ENCODE results near the gene FAF2. TPM values are rescaled to one million over a fixed set of nuclear protein-coding genes. Genes with fewer than 3 reads are reported as not detected.

FAF2 gene
- total RNA-seq, 2 experiments from 2014 or later: 27.5 to 30.1 TPM

GRCh38 chr5:176412517-176413254 is 35.5 kb upstream of the FAF2 start:
- Mint-ChIP-seq H3K4me3 (peak overlapping the region; percentile 20), H3K27me3 (no peaks in the 10 kb centered on the region), H3K36me3 (ENCODE audit: low read depth) (peaks cover 32% of the 10 kb centered on the region), H3K27ac (peak overlapping the region; percentile 86), H3K9me3 (no peaks in the 10 kb centered on the region), H3K4me1 (ENCODE audit: low read depth) (peaks cover 48% of the 10 kb centered on the region)
- Histone ChIP-seq H3K27ac (ENCODE audit: low read depth in 1 of 2, low read length in 2 of 2) (no peak overlapping the region), H3K4me1 (ENCODE audit: insufficient read depth, low read length) (peaks cover 37% of the 10 kb centered on the region), H3K36me3 (ENCODE audit: insufficient read depth, low read length) (peaks cover 17% of the 10 kb centered on the region), H3K9me3 (ENCODE audit: control insufficient read depth in 1 of 2, insufficient read depth in 1 of 2, low read length in 2 of 2) (no peaks in the 10 kb centered on the region), H3K27me3 (ENCODE audit: control insufficient read depth in 1 of 2, insufficient read depth in 2 of 2, low read length in 2 of 2) (no peaks in the 10 kb centered on the region), H3K4me3 (ENCODE audit: low read length) (no peak overlapping the region)
- ChIA-PET POLR2A (no interaction called here), CTCF (no interaction called here)
- intact Hi-C loops (cut with DNase I, micrococcal nuclease): loop anchor here in 1 of 2 experiments (1.0 to 5.0 kb wide), 2 partner anchors 20 to 680 kb away; no protein-coding TSS in a partner anchor
- TF ChIP-seq, protein P1, sequence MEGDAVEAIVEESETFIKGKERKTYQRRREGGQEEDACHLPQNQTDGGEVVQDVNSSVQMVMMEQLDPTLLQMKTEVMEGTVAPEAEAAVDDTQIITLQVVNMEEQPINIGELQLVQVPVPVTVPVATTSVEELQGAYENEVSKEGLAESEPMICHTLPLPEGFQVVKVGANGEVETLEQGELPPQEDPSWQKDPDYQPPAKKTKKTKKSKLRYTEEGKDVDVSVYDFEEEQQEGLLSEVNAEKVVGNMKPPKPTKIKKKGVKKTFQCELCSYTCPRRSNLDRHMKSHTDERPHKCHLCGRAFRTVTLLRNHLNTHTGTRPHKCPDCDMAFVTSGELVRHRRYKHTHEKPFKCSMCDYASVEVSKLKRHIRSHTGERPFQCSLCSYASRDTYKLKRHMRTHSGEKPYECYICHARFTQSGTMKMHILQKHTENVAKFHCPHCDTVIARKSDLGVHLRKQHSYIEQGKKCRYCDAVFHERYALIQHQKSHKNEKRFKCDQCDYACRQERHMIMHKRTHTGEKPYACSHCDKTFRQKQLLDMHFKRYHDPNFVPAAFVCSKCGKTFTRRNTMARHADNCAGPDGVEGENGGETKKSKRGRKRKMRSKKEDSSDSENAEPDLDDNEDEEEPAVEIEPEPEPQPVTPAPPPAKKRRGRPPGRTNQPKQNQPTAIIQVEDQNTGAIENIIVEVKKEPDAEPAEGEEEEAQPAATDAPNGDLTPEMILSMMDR (IDR thresholded peaks at IDR 0.05): no peak
- no peak for ATAC-seq (ENCODE audit: poor library complexity)
- DNase-seq: peak in 1 of 14 experiments; percentile 14

DNA sequence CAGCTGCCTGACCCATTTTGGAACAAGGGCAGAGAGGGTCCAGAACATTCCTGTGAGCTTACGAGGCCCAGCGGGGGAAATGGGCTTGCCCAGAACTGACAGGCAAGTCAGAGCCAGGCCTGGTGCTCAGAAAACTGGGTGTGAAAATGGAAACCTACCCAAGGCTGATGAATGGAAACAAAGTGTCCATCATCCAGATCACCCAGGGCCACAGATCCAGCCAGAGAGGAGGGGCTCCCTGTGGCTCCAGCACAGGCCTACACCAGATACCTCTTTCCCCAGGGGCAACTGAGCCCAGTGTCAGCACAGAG is 35.0 kb upstream of the FAF2 start:
- Mint-ChIP-seq H3K4me1 (ENCODE audit: low read depth) (peaks cover 48% of the 10 kb centered on the region), H3K4me3 (peak overlapping the region; percentile 20)

GRCh38 chr5:176413709-176414191 is 34.4 kb upstream of the FAF2 start:
- H3K27me3 Mint-ChIP-seq: no peaks in the 10 kb centered on the region
- no peak for DNase-seq
- no peak for ATAC-seq (ENCODE audit: poor library complexity)
- peak overlapping the region; percentile 86 for H3K27ac Mint-ChIP-seq
- ChIA-PET CTCF (interaction anchor here (0.8 kb wide), 1 partner anchor 34 kb away, joined by 3 read pairs; the partner anchor contains the start of gene FAF2), POLR2A (no interaction called here)
- no peaks in the 10 kb centered on the region for H3K9me3 Mint-ChIP-seq
- Histone ChIP-seq H3K9me3 (ENCODE audit: control insufficient read depth in 1 of 2, insufficient read depth in 1 of 2, low read length in 2 of 2) (no peaks in the 10 kb centered on the region), H3K36me3 (ENCODE audit: insufficient read depth, low read length) (peaks cover 12% of the 10 kb centered on the region), H3K4me1 (ENCODE audit: insufficient read depth, low read length) (peaks cover 37% of the 10 kb centered on the region), H3K27ac (ENCODE audit: low read depth in 1 of 2, low read length in 2 of 2) (no peak overlapping the region), H3K27me3 (ENCODE audit: control insufficient read depth in 1 of 2, insufficient read depth in 2 of 2, low read length in 2 of 2) (no peaks in the 10 kb centered on the region), H3K4me3 (ENCODE audit: low read length) (no peak overlapping the region)
- H3K36me3 Mint-ChIP-seq (ENCODE audit: low read depth): peaks cover 28% of the 10 kb centered on the region
- TF ChIP-seq, protein P1 (IDR thresholded peaks at IDR 0.05): no peak
- peaks cover 48% of the 10 kb centered on the region for H3K4me1 Mint-ChIP-seq (ENCODE audit: low read depth)
- H3K4me3 Mint-ChIP-seq: peak overlapping the region; percentile 20
- intact Hi-C loops (cut with DNase I, micrococcal nuclease): loop anchor here in 1 of 2 experiments (1.0 to 5.0 kb wide), 2 partner anchors 21 to 681 kb away; no protein-coding TSS in a partner anchor

More for the DNA sequence above, 35.0 kb upstream of the FAF2 start:
- POLR2A ChIA-PET: no interaction called here
- DNase-seq: no peak
- Mint-ChIP-seq H3K36me3 (ENCODE audit: low read depth) (peaks cover 28% of the 10 kb centered on the region), H3K9me3 (no peaks in the 10 kb centered on the region), H3K27ac (peak overlapping the region; percentile 86), H3K27me3 (no peaks in the 10 kb centered on the region)
- TF ChIP-seq, protein P1 (IDR thresholded peaks at IDR 0.05): no peak
- Histone ChIP-seq H3K9me3 (ENCODE audit: control insufficient read depth in 1 of 2, insufficient read depth in 1 of 2, low read length in 2 of 2) (no peaks in the 10 kb centered on the region), H3K27ac (ENCODE audit: low read depth in 1 of 2, low read length in 2 of 2) (no peak overlapping the region), H3K4me3 (ENCODE audit: low read length) (no peak overlapping the region), H3K4me1 (ENCODE audit: insufficient read depth, low read length) (peaks cover 37% of the 10 kb centered on the region), H3K36me3 (ENCODE audit: insufficient read depth, low read length) (peaks cover 12% of the 10 kb centered on the region), H3K27me3 (ENCODE audit: control insufficient read depth in 1 of 2, insufficient read depth in 2 of 2, low read length in 2 of 2) (no peaks in the 10 kb centered on the region)
- no peak for ATAC-seq (ENCODE audit: poor library complexity)
- CTCF ChIA-PET: interaction anchor here (0.8 kb wide), 1 partner anchor 35 kb away, joined by 3 read pairs; the partner anchor contains the start of gene FAF2
- intact Hi-C loops (cut with DNase I, micrococcal nuclease): loop anchor here in 1 of 2 experiments (1.0 to 5.0 kb wide), 2 partner anchors 21 to 681 kb away; no protein-coding TSS in a partner anchor
